Measurements from ENCODE around the gene VOPP1.

Gene VOPP1

DNA sequence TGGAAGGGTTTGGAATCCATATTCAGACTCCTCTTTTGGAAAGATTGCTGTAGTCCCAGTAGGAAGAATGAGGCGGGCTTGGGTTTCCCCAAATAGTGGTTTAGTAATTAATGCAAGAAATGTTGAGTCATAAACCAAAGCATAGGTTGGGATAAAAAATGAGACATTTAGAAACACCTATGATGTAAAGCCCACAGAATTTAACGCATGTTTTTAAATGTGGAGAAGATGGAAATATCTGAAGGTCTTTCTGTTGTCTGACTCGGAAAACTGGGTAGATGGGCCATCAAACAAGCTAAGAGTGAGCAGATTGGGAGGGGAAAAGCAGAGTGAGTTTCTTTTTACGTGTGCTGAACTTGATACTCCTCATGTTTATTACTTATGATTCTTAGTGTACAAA, 145.0 kb downstream of the VOPP1 start:
- DNase-seq, result no peak

- no peak for DNase-seq
These were observed 145.6 kb downstream of the VOPP1 start for GRCh38 chr7:55426676-55427075.

DNA sequence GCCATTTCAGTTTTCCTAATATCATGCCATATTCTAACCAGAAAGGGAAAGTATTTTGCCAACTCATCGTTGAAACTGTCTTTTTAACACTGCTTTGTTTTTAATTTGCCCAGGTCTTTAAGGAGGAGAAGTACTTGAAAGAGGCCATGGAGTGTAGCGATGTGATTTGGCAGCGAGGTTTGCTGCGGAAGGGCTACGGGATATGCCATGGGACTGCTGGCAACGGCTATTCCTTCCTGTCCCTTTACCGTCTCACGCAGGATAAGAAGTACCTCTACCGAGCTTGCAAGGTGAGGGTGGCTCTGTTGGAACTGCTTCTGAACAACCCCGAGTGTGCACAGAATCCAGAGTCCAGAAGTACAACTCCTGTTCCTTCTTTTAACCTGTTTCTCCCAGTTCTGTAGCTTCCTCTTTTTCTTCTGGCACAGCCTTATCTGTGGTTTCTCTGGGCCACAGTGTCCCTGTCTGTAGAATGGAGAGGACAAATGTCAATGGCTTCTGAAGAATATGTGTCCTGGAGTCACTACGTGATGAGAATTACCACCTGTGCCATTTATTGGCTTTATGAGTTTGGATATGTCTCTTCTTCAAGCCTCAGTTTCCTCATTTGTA, 147.1 kb downstream of the VOPP1 start:
- no peak for DNase-seq

DNA sequence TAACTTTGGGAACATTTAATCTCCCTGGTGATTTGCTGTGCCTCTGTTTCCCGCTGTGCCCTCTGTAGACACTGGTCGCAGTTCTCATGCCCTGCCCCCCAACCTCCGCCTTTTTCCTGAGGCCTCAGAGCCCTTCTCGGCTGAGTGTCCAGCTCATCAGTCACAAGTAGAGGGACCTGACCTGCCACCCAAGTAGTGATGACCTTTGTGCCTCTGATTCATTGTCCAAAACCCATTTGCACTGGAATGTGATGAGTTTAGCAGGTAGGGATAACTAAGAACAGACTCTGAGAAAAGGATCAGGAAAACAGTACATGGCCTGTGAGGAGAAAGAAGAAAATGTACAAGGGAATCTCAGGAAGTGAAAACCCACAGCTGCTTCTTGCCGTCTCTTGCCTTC, 148.4 kb downstream of the VOPP1 start:
- DNase-seq, result no peak

- DNase-seq, result no peak
These were observed 149.0 kb downstream of the VOPP1 start for GRCh38 chr7:55423277-55423711.

Data from stimulated activated CD4-positive, alpha-beta T cell treated with anti-CD3 and anti-CD28 coated beads, Interleukin-12 subunit alpha, Interleukin-12 subunit beta, amount 100 ng/mL, for 4 hours (primary cell).